DOHH2 (cell line): ENCODE results near the gene SP2.

Experiments used
- EZH2phosphoT487 ChIP-seq: fragments of 200-600 bp; sonication (generic); IDR thresholded peaks from 2 replicates; pipeline ENCODE4 v1.6.1; 2017; ENCODE audit warnings: borderline replicate concordance, mild to moderate bottlenecking, antibody characterized with exemption, low read length, moderate library complexity, mixed read lengths
- TF ChIP-seq, protein P1 (sequence below): fragments of 200-600 bp; sonication (generic); IDR thresholded peaks from one replicate; pipeline ENCODE4 v1.5.1; 2014; ENCODE audit warnings: antibody characterized with exemption, mild to moderate bottlenecking, low read depth, low read length; ENCODE audit not compliant: poor library complexity, severe bottlenecking

DNA sequence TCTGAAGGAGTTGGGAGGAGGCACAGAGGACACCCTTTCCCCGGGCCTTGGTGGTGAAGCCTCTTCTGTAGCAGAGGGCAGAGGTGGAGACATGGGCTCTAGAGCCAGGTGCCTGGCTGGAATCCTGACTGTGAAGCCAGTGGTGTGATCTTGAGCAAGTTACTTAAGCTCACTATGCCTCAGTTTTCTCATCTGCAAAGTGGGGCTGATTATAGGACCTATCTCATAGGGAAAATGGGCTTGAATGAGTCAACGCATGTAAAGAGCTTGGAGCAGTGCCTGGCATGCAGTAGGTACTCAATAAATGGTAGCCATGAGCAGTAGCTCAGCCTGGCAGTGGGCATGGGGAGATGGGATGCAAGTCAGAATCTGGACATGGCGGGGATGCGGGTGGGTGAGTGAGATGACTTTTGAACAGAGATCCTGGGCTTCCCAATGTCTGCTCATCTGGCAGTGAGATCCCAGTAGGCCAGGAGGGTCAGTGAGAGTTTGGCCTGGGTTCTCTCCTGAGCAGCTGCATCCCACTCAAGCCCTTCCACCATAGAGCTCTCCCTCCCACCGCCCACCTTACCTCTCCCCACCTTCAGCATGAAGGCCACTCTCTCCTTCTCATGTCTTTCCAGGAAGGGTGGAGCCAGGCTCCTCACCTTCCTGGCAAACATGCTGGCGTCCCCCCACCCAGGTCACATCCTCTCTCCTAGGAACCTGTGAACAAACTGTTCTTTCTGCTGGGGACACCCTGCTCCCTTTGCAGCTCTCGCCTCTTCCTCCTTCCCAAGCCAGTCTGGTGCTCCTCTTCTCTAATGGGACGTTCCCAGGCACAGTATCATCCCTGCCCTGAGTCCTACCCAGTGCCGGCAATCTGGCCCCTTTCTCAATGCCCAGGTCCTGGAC is 13.1 kb upstream of the SP2 start:
- TF ChIP-seq, protein P1, sequence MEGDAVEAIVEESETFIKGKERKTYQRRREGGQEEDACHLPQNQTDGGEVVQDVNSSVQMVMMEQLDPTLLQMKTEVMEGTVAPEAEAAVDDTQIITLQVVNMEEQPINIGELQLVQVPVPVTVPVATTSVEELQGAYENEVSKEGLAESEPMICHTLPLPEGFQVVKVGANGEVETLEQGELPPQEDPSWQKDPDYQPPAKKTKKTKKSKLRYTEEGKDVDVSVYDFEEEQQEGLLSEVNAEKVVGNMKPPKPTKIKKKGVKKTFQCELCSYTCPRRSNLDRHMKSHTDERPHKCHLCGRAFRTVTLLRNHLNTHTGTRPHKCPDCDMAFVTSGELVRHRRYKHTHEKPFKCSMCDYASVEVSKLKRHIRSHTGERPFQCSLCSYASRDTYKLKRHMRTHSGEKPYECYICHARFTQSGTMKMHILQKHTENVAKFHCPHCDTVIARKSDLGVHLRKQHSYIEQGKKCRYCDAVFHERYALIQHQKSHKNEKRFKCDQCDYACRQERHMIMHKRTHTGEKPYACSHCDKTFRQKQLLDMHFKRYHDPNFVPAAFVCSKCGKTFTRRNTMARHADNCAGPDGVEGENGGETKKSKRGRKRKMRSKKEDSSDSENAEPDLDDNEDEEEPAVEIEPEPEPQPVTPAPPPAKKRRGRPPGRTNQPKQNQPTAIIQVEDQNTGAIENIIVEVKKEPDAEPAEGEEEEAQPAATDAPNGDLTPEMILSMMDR, result no peak
- TF ChIP-seq EZH2phosphoT487, result no peak
